ENCODE results near the gene MAP4K1.

The MAP4K1 gene

DNA sequence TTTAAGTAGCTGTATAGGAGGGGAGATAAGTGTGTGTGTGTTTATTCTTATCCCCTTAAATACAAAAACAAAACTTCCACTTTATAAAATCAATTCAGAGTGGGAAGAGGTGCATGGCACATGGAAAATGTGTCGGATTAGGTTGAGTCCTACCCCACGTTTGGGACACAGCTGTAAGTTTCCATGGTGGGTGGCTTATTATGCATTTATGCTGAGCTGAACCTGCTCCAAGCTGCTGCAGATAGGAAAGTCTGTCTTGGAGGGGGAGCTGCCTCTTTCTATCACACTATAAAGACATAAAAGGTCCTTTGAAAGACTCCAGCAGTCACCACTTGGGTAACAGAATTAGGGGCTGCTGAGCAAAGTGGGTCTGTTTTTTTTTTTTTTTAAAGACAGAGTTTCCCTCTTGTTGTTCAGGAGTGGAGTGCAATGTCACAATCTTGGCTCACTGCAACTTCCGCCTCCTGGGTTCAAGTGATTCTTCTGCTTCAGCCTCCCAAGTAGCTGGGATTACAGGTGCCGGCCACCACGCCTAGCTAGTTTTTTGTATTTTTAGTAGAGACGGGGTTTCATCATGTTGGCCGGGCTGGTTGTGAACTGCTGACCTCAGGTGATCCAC lies 44.9 kb upstream of the MAP4K1 start:
- no peak for TF ChIP-seq EZH2phosphoT487 (IDR thresholded peaks at IDR 0.05; ENCODE audit: low read depth)
- TF ChIP-seq CTCF (IDR thresholded peaks at IDR 0.05; ENCODE audit: low read depth, low read length), result no peak
- Histone ChIP-seq H3K9ac (ENCODE audit: low read length) (no peak overlapping the region), H3K27ac (ENCODE audit: low read length) (no peak overlapping the region), H3K4me3 (ENCODE audit: low read length) (no peak overlapping the region), H3K27me3 (ENCODE audit: low read depth, low read length) (no peaks in the 10 kb centered on the region), H3K4me1 (ENCODE audit: low read length) (peaks cover 21% of the 10 kb centered on the region), H2AFZ (ENCODE audit: low read depth, low read length) (no peak overlapping the region), H4K20me1 (ENCODE audit: insufficient read depth, low read length) (peaks cover 87% of the 10 kb centered on the region), H3K79me2 (ENCODE audit: low read length) (peaks cover 98% of the 10 kb centered on the region), H3K4me2 (ENCODE audit: low read length) (no peak overlapping the region), H3K9me3 (ENCODE audit: insufficient read depth, low read length) (no peaks in the 10 kb centered on the region), H3K36me3 (replicated peaks; ENCODE audit: low read depth, low read length) (peaks cover 30% of the 10 kb centered on the region)

GRCh38 chr19:38661996-38662395 lies 44.2 kb upstream of the MAP4K1 start:
- H4K20me1 ChIP-seq (ENCODE audit: insufficient read depth, low read length), result peaks cover 90% of the 10 kb centered on the region
- peaks cover 31% of the 10 kb centered on the region for H3K36me3 ChIP-seq (replicated peaks; ENCODE audit: low read depth, low read length)
- TF ChIP-seq EZH2phosphoT487 (IDR thresholded peaks at IDR 0.05; ENCODE audit: low read depth) (no peak), CTCF (IDR thresholded peaks at IDR 0.05; ENCODE audit: low read depth, low read length) (no peak)
- H3K4me3 ChIP-seq (ENCODE audit: low read length), result no peak overlapping the region
- peaks cover 28% of the 10 kb centered on the region for H3K4me1 ChIP-seq (ENCODE audit: low read length)
- no peaks in the 10 kb centered on the region for H3K27me3 ChIP-seq (ENCODE audit: low read depth, low read length)
- H3K9ac ChIP-seq (ENCODE audit: low read length), result no peak overlapping the region
- peaks cover 98% of the 10 kb centered on the region for H3K79me2 ChIP-seq (ENCODE audit: low read length)
- H3K27ac ChIP-seq (ENCODE audit: low read length), result no peak overlapping the region
- H3K9me3 ChIP-seq (ENCODE audit: insufficient read depth, low read length), result no peaks in the 10 kb centered on the region
- H3K4me2 ChIP-seq (ENCODE audit: low read length), result no peak overlapping the region
- no peak overlapping the region for H2AFZ ChIP-seq (ENCODE audit: low read depth, low read length)

DNA sequence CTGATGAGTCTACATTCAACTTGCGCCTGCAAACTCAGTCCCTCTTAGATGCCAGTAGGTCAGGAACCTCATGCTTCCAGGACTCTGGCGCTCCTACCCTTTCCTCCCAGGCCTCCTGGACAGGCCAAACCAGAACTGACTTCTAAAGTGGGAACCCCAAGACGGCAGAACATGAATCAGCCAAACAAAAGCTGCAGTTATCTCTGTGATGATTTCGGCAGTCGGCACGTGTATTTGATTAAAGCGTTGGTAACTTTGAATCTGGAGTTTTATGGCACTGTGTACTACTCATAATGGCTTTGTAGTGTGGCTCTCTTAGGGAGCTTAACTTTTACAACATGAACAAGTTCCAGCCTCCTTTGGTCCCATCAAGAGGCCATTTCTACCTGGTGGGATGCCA lies 43.4 kb upstream of the MAP4K1 start:
- H3K36me3 ChIP-seq (replicated peaks; ENCODE audit: low read depth, low read length), result peaks cover 39% of the 10 kb centered on the region
- peaks cover 90% of the 10 kb centered on the region for H4K20me1 ChIP-seq (ENCODE audit: insufficient read depth, low read length)
- no peak overlapping the region for H3K4me3 ChIP-seq (ENCODE audit: low read length)
- no peak overlapping the region for H3K9ac ChIP-seq (ENCODE audit: low read length)
- no peaks in the 10 kb centered on the region for H3K9me3 ChIP-seq (ENCODE audit: insufficient read depth, low read length)
- no peak overlapping the region for H3K4me2 ChIP-seq (ENCODE audit: low read length)
- H3K4me1 ChIP-seq (ENCODE audit: low read length), result peaks cover 36% of the 10 kb centered on the region
- H3K79me2 ChIP-seq (ENCODE audit: low read length), result peaks cover 98% of the 10 kb centered on the region
- H3K27ac ChIP-seq (ENCODE audit: low read length), result no peak overlapping the region
- H2AFZ ChIP-seq (ENCODE audit: low read depth, low read length), result no peak overlapping the region
- no peak for TF ChIP-seq CTCF (IDR thresholded peaks at IDR 0.05; ENCODE audit: low read depth, low read length)
- TF ChIP-seq EZH2phosphoT487 (IDR thresholded peaks at IDR 0.05; ENCODE audit: low read depth), result no peak
- no peaks in the 10 kb centered on the region for H3K27me3 ChIP-seq (ENCODE audit: low read depth, low read length)

DNA sequence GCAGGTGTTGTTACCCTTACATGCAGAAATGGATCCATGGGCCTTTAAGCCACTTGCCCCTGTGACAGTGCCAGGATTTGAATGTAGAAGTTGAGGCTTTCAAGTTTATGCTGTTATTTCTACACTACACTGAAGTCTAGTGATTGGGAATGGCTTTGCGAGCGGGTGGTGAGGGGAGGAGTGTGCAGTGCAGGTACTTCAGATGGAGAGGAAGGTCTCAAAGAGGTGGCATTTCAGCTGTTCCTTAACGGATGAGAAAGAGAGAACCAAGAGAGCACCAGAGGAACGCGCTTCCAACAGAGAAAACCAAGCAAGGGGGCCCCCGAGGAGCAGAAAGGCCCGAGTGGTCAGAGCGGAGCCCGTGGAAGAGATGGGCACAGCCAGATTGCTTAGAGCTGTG lies 43.0 kb upstream of the MAP4K1 start:
- Histone ChIP-seq H3K36me3 (replicated peaks; ENCODE audit: low read depth, low read length) (peaks cover 43% of the 10 kb centered on the region), H3K4me2 (ENCODE audit: low read length) (no peak overlapping the region), H3K4me3 (ENCODE audit: low read length) (no peak overlapping the region), H3K27me3 (ENCODE audit: low read depth, low read length) (no peaks in the 10 kb centered on the region), H3K4me1 (ENCODE audit: low read length) (peaks cover 41% of the 10 kb centered on the region), H3K9me3 (ENCODE audit: insufficient read depth, low read length) (no peaks in the 10 kb centered on the region), H3K27ac (ENCODE audit: low read length) (no peak overlapping the region), H3K79me2 (ENCODE audit: low read length) (peaks cover 98% of the 10 kb centered on the region), H3K9ac (ENCODE audit: low read length) (no peak overlapping the region), H4K20me1 (ENCODE audit: insufficient read depth, low read length) (peaks cover 90% of the 10 kb centered on the region), H2AFZ (ENCODE audit: low read depth, low read length) (no peak overlapping the region)
- no peak for TF ChIP-seq CTCF (IDR thresholded peaks at IDR 0.05; ENCODE audit: low read depth, low read length)
- TF ChIP-seq EZH2phosphoT487 (IDR thresholded peaks at IDR 0.05; ENCODE audit: low read depth), result no peak

Measured in OCI-LY3 (cell line).